HepG2 (cell line): ENCODE measurements around the gene STIM1. TPM values are rescaled to one million over a fixed set of nuclear protein-coding genes. Genes with fewer than 3 reads are reported as not detected.

Experiments
- CENPT ChIP-seq: sonication (generic); formaldehyde crosslinking; IDR thresholded peaks from 2 replicates; pipeline ENCODE4 v1.8.0; 2022; ENCODE audit warnings: low read depth, mild to moderate bottlenecking, moderate library complexity, missing genetic modification reagents
- HMG20B ChIP-seq: conservative IDR thresholded peaks from 2 replicates; pipeline ENCODE4 v1.6.1; 2016; ENCODE audit warnings: missing genetic modification reagents, missing compliant biosample characterization
- ISL2 ChIP-seq: sonication (generic); formaldehyde crosslinking; IDR thresholded peaks from 2 replicates; pipeline ENCODE4 v1.5.0; 2020; ENCODE audit warnings: missing genetic modification reagents
- KAT8 ChIP-seq: IDR thresholded peaks from 2 replicates; pipeline ENCODE4 v1.6.1; 2016; ENCODE audit warnings: missing genetic modification reagents, missing compliant biosample characterization
- MIER2 ChIP-seq: IDR thresholded peaks from 2 replicates; pipeline ENCODE4 v1.6.1; 2016; ENCODE audit warnings: missing biosample characterization, missing genetic modification reagents
- MYNN ChIP-seq: sonication (generic); formaldehyde crosslinking; IDR thresholded peaks from 2 replicates; pipeline ENCODE4 v1.4.0; 2020; ENCODE audit warnings: mild to moderate bottlenecking, low read depth, missing genetic modification reagents
- PHF20 ChIP-seq: sonication (generic); formaldehyde crosslinking; IDR thresholded peaks from 2 replicates; pipeline ENCODE4 v1.5.0; 2020; ENCODE audit warnings: mild to moderate bottlenecking, missing genetic modification reagents
- PHF21A ChIP-seq: sonication (generic); formaldehyde crosslinking; IDR thresholded peaks from 2 replicates; pipeline ENCODE4 v1.5.0; 2020; ENCODE audit warnings: mild to moderate bottlenecking, missing genetic modification reagents
- PLRG1 ChIP-seq: fragments of 450-650 bp; conservative IDR thresholded peaks from 2 replicates; pipeline ENCODE4 v1.6.1; 2016
- SALL2 ChIP-seq: sonication (generic); formaldehyde crosslinking; IDR thresholded peaks from 2 replicates; pipeline ENCODE4 v1.8.1; 2023; ENCODE audit warnings: mild to moderate bottlenecking, missing genetic modification reagents, inconsistent platforms
- SNAPC4 ChIP-seq: sonication (generic); formaldehyde crosslinking; IDR thresholded peaks from 2 replicates; pipeline ENCODE4 v1.4.0; 2020; ENCODE audit warnings: mild to moderate bottlenecking, missing genetic modification reagents
- TBP ChIP-seq: sonication (generic); formaldehyde crosslinking; IDR thresholded peaks from 2 replicates; pipeline ENCODE4 v1.5.0; 2020; ENCODE audit warnings: missing genetic modification reagents
- TCF7L2 ChIP-seq: IDR thresholded peaks from 2 replicates; pipeline ENCODE4 v1.6.1; 2011; ENCODE audit warnings: mild to moderate bottlenecking, low read depth, low read length, moderate library complexity
- YEATS4 ChIP-seq: sonication (generic); formaldehyde crosslinking; IDR thresholded peaks from 2 replicates; pipeline ENCODE4 v1.4.0; 2020; ENCODE audit warnings: missing genetic modification reagents, borderline replicate concordance
- ZNF292 ChIP-seq: sonication (generic); formaldehyde crosslinking; IDR thresholded peaks from 2 replicates; pipeline ENCODE4 v1.8.1; 2022; ENCODE audit warnings: mild to moderate bottlenecking, low read depth, missing genetic modification reagents, borderline replicate concordance
- ZNF766 ChIP-seq: sonication (generic); formaldehyde crosslinking; IDR thresholded peaks from 2 replicates; pipeline ENCODE4 v1.5.0; 2020; ENCODE audit warnings: missing genetic modification reagents, borderline replicate concordance
- ZNF839 ChIP-seq: sonication (generic); formaldehyde crosslinking; IDR thresholded peaks from 2 replicates; pipeline ENCODE4 v1.4.0; 2020; ENCODE audit warnings: missing genetic modification reagents, mild to moderate bottlenecking, borderline replicate concordance
- polyA plus RNA-seq, 8 experiments: library from polyadenylated mRNA; depleted of rRNA in 3 of 8; stranded (reverse) in 7 of 8; unstranded in 1 of 8; fragments of >200 nt; fragmentation: Illumina TruSeq in 4 of 8; extraction: Trizol in 4 of 8; gene quantifications; 2 replicates each; pipeline versions ENCODE4 v1.2.1 to v1.2.3, GENCODE V29; 2011 to 2016; ENCODE audit warnings: low read depth in 4 of 8, missing spikeins in 1 of 8, mixed read lengths in 1 of 8; ENCODE audit not compliant: insufficient read depth in 1 of 8
- total RNA-seq, 5 experiments: library from RNA; depleted of rRNA; stranded (reverse); fragments of >200 nt; fragmentation: Illumina TruSeq; extraction: Trizol; gene quantifications; 2 replicates each; pipeline ENCODE4 v1.2.3, GENCODE V29; 2016; ENCODE audit warnings: low read depth in 1 of 5
- TF ChIP-seq, protein P1 (sequence below): sonication (generic); formaldehyde crosslinking; IDR thresholded peaks from 2 replicates; pipeline ENCODE4 v1.4.0; 2020; ENCODE audit warnings: missing genetic modification reagents, low read depth, mild to moderate bottlenecking, borderline replicate concordance
- TF ChIP-seq, protein P2 (sequence below): sonication (generic); formaldehyde crosslinking; IDR thresholded peaks from 2 replicates; pipeline ENCODE4 v1.8.0; 2022; ENCODE audit warnings: mild to moderate bottlenecking, missing genetic modification reagents; ENCODE audit not compliant: insufficient replicate concordance
- TF ChIP-seq, protein P3 (sequence below): sonication (generic); formaldehyde crosslinking; IDR thresholded peaks from 2 replicates; pipeline ENCODE4 v1.4.0; 2020; ENCODE audit warnings: mild to moderate bottlenecking, missing genetic modification reagents
- TF ChIP-seq, protein P4 (sequence below): sonication (generic); formaldehyde crosslinking; IDR thresholded peaks from 2 replicates; pipeline ENCODE4 v1.9.0; 2021; ENCODE audit warnings: missing genetic modification reagents, borderline replicate concordance

STIM1 gene
- total and polyA plus RNA-seq, 2 of the 13 experiments (the other 11 are each of a cell fraction or from before 2014, with no cell fraction given): 19.2 to 28.5 TPM

GRCh38 chr11:3866206-3866605, 10.7 kb downstream of the STIM1 start (continued):
- TF ChIP-seq, protein P1, sequence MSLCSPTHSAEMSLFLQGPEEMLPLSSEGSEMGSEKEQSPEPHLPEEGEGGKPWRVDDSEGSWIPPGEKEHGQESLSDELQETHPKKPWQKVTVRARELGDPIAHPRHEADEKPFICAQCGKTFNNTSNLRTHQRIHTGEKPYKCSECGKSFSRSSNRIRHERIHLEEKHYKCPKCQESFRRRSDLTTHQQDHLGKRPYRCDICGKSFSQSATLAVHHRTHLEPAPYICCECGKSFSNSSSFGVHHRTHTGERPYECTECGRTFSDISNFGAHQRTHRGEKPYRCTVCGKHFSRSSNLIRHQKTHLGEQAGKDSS (CRISPR knock-in tag): 0 out of 2 replicates have a peak, but pooled peaks have one; percentile 31
- TF ChIP-seq HMG20B (CRISPR knock-in tag) (no peak), PLRG1 (no peak), KAT8 (CRISPR knock-in tag) (0 out of 2 replicates have a peak, but pooled peaks have one; percentile 31), ZNF766 (CRISPR knock-in tag) (no peak), MIER2 (no peak), ZNF292 (CRISPR knock-in tag) (peak; percentile 63; the same call in 1 of the 2 replicates), YEATS4 (CRISPR knock-in tag) (no peak), PHF20 (CRISPR knock-in tag) (no peak), MYNN (CRISPR knock-in tag) (no peak), CENPT (no peak), TCF7L2 (no peak), ISL2 (CRISPR knock-in tag) (no peak), SALL2 (no peak), TBP (CRISPR knock-in tag) (no peak), PHF21A (0 out of 2 replicates have a peak, but pooled peaks have one; percentile 34), ZNF839 (CRISPR knock-in tag) (no peak), SNAPC4 (CRISPR knock-in tag) (no peak)
- TF ChIP-seq, protein P2, sequence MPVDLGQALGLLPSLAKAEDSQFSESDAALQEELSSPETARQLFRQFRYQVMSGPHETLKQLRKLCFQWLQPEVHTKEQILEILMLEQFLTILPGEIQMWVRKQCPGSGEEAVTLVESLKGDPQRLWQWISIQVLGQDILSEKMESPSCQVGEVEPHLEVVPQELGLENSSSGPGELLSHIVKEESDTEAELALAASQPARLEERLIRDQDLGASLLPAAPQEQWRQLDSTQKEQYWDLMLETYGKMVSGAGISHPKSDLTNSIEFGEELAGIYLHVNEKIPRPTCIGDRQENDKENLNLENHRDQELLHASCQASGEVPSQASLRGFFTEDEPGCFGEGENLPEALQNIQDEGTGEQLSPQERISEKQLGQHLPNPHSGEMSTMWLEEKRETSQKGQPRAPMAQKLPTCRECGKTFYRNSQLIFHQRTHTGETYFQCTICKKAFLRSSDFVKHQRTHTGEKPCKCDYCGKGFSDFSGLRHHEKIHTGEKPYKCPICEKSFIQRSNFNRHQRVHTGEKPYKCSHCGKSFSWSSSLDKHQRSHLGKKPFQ (CRISPR knock-in tag): peak; percentile 58
- TF ChIP-seq, protein P3, sequence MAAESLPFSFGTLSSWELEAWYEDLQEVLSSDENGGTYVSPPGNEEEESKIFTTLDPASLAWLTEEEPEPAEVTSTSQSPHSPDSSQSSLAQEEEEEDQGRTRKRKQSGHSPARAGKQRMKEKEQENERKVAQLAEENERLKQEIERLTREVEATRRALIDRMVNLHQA (CRISPR knock-in tag): no peak
- TF ChIP-seq, protein P4, sequence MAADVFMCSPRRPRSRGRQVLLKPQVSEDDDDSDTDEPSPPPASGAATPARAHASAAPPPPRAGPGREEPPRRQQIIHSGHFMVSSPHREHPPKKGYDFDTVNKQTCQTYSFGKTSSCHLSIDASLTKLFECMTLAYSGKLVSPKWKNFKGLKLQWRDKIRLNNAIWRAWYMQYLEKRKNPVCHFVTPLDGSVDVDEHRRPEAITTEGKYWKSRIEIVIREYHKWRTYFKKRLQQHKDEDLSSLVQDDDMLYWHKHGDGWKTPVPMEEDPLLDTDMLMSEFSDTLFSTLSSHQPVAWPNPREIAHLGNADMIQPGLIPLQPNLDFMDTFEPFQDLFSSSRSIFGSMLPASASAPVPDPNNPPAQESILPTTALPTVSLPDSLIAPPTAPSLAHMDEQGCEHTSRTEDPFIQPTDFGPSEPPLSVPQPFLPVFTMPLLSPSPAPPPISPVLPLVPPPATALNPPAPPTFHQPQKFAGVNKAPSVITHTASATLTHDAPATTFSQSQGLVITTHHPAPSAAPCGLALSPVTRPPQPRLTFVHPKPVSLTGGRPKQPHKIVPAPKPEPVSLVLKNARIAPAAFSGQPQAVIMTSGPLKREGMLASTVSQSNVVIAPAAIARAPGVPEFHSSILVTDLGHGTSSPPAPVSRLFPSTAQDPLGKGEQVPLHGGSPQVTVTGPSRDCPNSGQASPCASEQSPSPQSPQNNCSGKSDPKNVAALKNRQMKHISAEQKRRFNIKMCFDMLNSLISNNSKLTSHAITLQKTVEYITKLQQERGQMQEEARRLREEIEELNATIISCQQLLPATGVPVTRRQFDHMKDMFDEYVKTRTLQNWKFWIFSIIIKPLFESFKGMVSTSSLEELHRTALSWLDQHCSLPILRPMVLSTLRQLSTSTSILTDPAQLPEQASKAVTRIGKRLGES (CRISPR knock-in tag): no peak
